ENCODE data around the gene RXYLT1. TPM values are rescaled to one million over a fixed set of nuclear protein-coding genes. Genes with fewer than 3 reads are reported as not detected.

RXYLT1 gene
- total RNA-seq, 1 donor from 2014 or later = 14.1 TPM

GRCh38 chr12:63802012-63802608 is 22.4 kb downstream of the RXYLT1 start:
- intact Hi-C loops (cut with micrococcal nuclease) = loop anchor here (1.0 kb wide), 2 partner anchors 22 to 699 kb away; no protein-coding TSS in a partner anchor

GRCh38 chr12:63804746-63805145 is 25.0 kb downstream of the RXYLT1 start:
- intact Hi-C loops (cut with micrococcal nuclease) = no loop called here

- intact Hi-C loops (cut with micrococcal nuclease) = no loop called here
Measured at GRCh38 chr12:63805704-63806672, 26.3 kb downstream of the RXYLT1 start.

- intact Hi-C loops (cut with micrococcal nuclease) = no loop called here
Measured at GRCh38 chr12:63808631-63809030, 28.9 kb downstream of the RXYLT1 start.

- intact Hi-C loops (cut with micrococcal nuclease) = no loop called here
Measured at GRCh38 chr12:63809566-63809965, 29.9 kb downstream of the RXYLT1 start.

GRCh38 chr12:63811334-63811733 is 31.6 kb downstream of the RXYLT1 start:
- intact Hi-C loops (cut with micrococcal nuclease) = no loop called here

- intact Hi-C loops (cut with micrococcal nuclease) = no loop called here
Measured at GRCh38 chr12:63811755-63812154, 32.0 kb downstream of the RXYLT1 start.

- intact Hi-C loops (cut with micrococcal nuclease) = loop anchor here (1.0 kb wide), 1 partner anchor 35 kb away; the partner anchor contains the start of gene RXYLT1
Measured at GRCh38 chr12:63814146-63814772, 34.5 kb downstream of the RXYLT1 start.

- intact Hi-C loops (cut with micrococcal nuclease) = no loop called here
Measured at GRCh38 chr12:63815482-63815852, 35.8 kb downstream of the RXYLT1 start.

GRCh38 chr12:63816031-63816430 is 36.3 kb downstream of the RXYLT1 start:
- intact Hi-C loops (cut with micrococcal nuclease) = no loop called here

GRCh38 chr12:63820427-63820826 is 40.7 kb downstream of the RXYLT1 start:
- intact Hi-C loops (cut with micrococcal nuclease) = no loop called here

GRCh38 chr12:63821781-63822251 is 42.1 kb downstream of the RXYLT1 start:
- intact Hi-C loops (cut with micrococcal nuclease) = no loop called here

GRCh38 chr12:63822352-63822751 is 42.6 kb downstream of the RXYLT1 start:
- intact Hi-C loops (cut with micrococcal nuclease) = no loop called here

GRCh38 chr12:63823040-63823439 is 43.3 kb downstream of the RXYLT1 start:
- intact Hi-C loops (cut with micrococcal nuclease) = no loop called here

- intact Hi-C loops (cut with micrococcal nuclease) = loop anchor here (1.0 kb wide), 3 partner anchors 18 to 566 kb away; partner anchors contain the start of gene SRGAP1
Measured at GRCh38 chr12:63826006-63826585, 46.4 kb downstream of the RXYLT1 start.

GRCh38 chr12:63828867-63829266 is 49.2 kb downstream of the RXYLT1 start:
- intact Hi-C loops (cut with micrococcal nuclease) = no loop called here

GRCh38 chr12:63836046-63836445 is 56.3 kb downstream of the RXYLT1 start:
- intact Hi-C loops (cut with micrococcal nuclease) = no loop called here

GRCh38 chr12:63836936-63837335 is 57.2 kb downstream of the RXYLT1 start:
- intact Hi-C loops (cut with micrococcal nuclease) = no loop called here

GRCh38 chr12:63838411-63838810 is 58.7 kb downstream of the RXYLT1 start:
- intact Hi-C loops (cut with micrococcal nuclease) = no loop called here

- intact Hi-C loops (cut with micrococcal nuclease) = loop anchor here (5.0 kb wide), 1 partner anchor 611 kb away; the partner anchor contains the start of gene TBK1
Measured at GRCh38 chr12:63841011-63841410, 61.3 kb downstream of the RXYLT1 start.

GRCh38 chr12:63841571-63841970 is 61.9 kb downstream of the RXYLT1 start:
- intact Hi-C loops (cut with micrococcal nuclease) = loop anchor here (5.0 kb wide), 1 partner anchor 611 kb away; the partner anchor contains the start of gene TBK1
